ENCODE measurements around the gene STK32B.
A peak's percentile ranks its signal among the peaks of the same experiment; 100 is the strongest.
"Not testable (repeated sequence)": the region's sequence is repeated elsewhere in the genome, so short reads cannot be mapped to it uniquely, and the experiment has no call there.

The STK32B gene

DNA sequence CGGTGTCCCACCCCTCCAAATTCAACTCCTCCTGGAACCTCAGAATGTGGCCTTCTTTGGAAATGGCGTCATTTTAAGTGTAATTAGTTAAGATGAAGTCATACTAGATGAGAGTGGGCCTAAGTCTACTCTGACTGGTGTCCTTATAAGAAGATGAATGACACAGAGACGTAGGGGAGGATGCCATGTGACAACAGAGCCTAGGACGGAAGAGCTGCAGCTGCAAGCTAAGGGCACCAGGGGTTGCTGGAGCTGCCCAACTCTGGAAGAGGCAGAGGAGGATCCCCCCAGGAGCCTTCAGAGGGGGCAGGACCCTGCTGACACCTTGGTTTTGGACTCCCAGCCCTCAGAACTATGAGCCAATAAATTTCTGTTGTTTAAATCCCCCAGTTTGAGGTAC, 115.1 kb downstream of the STK32B start:
- H3K27ac Mint-ChIP-seq = no peak overlapping the region
- ATAC-seq (no peak), DNase-seq (no peak)
- H3K27me3 Mint-ChIP-seq = no peaks in the 10 kb centered on the region
- H3K9me3 Mint-ChIP-seq = peaks cover 0 to 8% of the 10 kb centered on the region in 2 donors
- no peak overlapping the region for H3K4me3 Mint-ChIP-seq
- H3K4me1 Mint-ChIP-seq = no peaks in the 10 kb centered on the region

DNA sequence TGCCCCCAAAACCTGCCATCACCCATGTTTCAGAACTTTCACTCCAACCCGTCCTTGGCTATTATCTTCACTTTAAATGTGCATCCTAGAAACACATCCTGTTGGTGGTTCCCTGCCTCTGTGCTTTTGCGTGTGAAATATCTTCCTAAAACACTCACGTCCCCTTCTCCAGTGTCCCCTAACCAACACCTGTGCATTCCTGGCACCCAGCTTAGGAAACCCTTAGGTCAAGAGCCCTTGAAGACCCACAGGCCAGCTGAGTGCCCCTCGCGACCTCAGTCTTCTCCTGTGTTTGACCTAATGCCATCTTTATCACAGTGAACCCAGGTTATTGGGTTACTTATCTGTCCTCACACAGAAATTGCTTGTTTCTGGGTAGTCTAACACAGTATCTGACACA, 117.6 kb downstream of the STK32B start:
- Mint-ChIP-seq H3K4me3 (no peak overlapping the region), H3K27ac (no peak overlapping the region), H3K9me3 (peaks cover 0 to 8% of the 10 kb centered on the region in 2 donors), H3K27me3 (no peaks in the 10 kb centered on the region), H3K4me1 (no peaks in the 10 kb centered on the region)
- ATAC-seq (no peak), DNase-seq (no peak)

DNA sequence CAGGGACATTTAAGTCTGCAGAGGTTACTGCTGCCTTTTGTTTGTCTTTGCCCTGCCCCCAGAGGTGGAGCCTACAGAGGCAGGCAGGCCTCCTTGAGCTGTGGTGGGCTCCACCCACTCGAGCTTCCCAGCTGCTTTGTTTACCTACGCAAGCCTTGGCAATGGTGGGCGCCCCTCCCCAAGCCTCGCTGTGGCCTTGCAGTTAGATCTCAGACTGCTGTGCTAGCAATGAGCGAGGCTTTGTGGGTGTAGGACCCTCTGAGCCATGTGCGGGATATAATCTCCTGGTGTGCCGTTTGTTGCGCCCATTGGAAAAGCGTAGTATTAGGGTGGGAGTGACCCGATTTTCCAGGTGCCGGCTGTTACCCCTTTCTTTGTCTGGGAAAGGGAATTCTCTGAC, 124.6 kb downstream of the STK32B start:
- H3K4me1 Mint-ChIP-seq = not testable (repeated sequence)

DNA sequence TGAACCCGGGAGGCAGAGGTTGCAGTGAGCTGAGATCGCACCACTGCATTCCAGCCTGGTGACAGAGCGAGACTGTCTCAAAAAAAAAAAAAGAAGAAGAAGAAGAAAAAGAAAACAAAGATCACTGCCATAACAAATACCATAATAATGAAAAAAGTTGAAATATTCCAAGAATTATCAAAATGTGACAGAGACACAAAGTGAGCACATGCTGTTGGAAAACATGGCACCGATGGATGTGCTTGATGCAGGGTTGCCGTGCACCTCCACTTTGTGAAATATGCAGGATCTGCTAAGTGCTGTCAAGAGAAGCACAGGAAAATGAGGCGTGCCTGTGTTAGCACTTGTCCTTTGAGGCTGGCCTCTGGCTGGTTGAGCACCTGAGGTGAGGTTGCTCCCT, 133.3 kb downstream of the STK32B start:
- DNase-seq = no peak
- Mint-ChIP-seq H3K9me3 (no peaks in the 10 kb centered on the region), H3K4me3 (no peak overlapping the region), H3K27me3 (peaks cover 11% of the 10 kb centered on the region), H3K4me1 (no peaks in the 10 kb centered on the region), H3K27ac (no peak overlapping the region)
- no peak for ATAC-seq

More for the DNA sequence above, 124.6 kb downstream of the STK32B start:
- H3K27me3 Mint-ChIP-seq, H3K9me3 Mint-ChIP-seq, ATAC-seq, H3K4me3 Mint-ChIP-seq, DNase-seq, H3K27ac Mint-ChIP-seq: not testable (repeated sequence)

DNA sequence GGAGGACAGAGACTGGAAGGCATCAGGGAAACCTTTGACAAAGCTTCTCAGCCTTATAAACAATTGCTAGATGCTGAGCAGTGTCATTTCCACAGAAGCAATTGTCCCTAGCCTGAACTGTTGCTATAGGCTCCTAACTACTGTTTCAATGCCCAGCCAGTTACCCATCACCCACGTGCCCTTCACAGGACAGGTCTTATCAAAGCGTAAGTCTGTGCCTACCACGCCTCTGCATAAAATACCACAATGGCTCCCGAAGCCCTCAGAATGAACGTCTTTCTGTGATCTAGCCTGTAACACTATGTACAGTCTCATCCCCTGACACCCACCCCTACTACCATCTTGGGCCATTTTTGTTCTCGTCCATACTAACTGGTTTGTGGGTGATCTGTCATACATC, 134.3 kb downstream of the STK32B start:
- DNase-seq (no peak), ATAC-seq (no peak)
- Mint-ChIP-seq H3K9me3 (no peaks in the 10 kb centered on the region), H3K27ac (no peak overlapping the region), H3K27me3 (peaks cover 11% of the 10 kb centered on the region), H3K4me3 (no peak overlapping the region), H3K4me1 (no peaks in the 10 kb centered on the region)

DNA sequence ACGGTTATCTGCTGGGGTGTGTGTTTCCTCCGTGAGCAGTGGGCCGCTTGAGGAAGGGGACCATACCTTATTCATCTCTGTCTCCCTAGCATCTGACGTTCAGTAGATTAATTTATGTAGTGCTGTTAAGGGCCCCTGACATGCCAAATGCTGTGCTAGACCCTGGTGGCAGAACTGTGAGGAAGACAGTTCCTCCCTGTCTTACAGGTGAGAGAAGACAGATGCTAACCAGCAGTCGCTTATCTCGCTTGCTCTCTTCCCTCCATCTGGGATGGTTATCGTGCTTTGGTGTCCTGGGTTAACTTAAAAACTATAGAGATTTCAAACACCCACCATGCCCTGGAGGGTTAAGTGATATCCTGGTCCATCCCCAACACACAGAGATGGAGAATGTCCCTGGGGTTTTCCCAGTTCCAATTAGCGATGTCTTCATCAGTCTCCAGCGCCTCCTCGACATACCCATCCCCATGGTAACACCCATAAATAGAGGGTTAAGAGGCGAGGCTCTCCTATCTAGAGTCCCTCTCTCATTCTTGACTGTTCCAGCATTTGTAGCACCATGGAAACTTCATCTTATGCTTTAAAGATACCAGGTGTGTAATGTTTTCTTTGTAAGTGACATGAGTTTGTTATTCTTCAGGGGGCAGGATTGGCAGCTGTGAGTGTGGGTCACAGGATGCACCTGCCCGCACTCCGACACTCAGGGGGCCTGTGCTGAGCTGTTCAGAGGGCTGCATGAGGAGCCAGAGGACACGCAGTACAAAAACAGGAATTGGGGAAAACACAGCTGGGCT, 135.2 kb downstream of the STK32B start:
- ATAC-seq (peak; percentile 23), DNase-seq (no peak)
- no peaks in the 10 kb centered on the region for H3K9me3 Mint-ChIP-seq
- H3K4me1 Mint-ChIP-seq = no peaks in the 10 kb centered on the region
- no peak overlapping the region for H3K4me3 Mint-ChIP-seq
- H3K27me3 Mint-ChIP-seq = peaks cover 11% of the 10 kb centered on the region
- peak overlapping the region in 1 of 2 donors; percentile 80 for H3K27ac Mint-ChIP-seq

DNA sequence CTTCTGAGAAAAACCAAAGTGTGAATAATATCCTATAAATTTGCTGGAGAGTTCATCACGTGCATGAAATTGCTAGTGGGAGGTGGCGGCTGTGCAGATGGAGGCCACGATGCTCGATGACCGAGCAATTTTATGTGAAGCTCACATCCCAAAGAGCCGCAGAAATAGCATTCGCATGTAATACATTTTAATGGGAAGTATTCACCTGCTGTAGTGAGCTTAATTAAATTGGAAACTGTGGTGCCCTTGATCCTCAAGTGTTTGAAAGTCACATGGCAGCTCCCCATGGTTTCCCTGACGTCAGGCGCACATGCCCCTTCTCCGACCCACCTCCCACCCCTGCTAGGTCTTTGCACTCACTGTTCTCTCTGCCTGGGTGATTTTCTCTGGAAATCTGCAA, 136.8 kb downstream of the STK32B start:
- Mint-ChIP-seq H3K27me3 (peaks cover 11% of the 10 kb centered on the region), H3K27ac (peak overlapping the region in 1 of 2 donors; percentile 5), H3K4me3 (no peak overlapping the region)

DNA sequence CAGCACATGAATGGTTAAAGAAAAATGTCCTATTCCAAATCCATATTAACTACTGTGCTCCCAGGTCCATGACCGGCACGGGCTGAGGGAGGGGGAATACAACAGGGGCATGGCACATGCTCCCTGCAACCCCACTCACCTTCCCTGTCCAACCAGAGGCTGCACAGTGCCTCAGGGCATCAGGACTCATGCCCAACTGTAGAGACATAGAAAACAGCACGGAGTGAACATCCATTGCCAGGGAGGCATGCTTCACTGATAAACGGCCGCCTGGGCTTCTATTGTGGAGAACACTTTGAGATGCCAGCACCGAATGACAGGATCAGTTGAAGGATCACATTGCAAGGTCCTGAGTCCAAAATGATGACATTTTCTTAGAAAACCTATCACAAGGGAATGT, 140.6 kb downstream of the STK32B start:
- DNase-seq (no peak), ATAC-seq (no peak)
- Mint-ChIP-seq H3K27ac (no peak overlapping the region), H3K4me1 (no peaks in the 10 kb centered on the region), H3K4me3 (no peak overlapping the region), H3K27me3 (peaks cover 6% of the 10 kb centered on the region), H3K9me3 (no peaks in the 10 kb centered on the region)

More for the DNA sequence above, 136.8 kb downstream of the STK32B start:
- DNase-seq (no peak), ATAC-seq (no peak)
- H3K9me3 Mint-ChIP-seq = no peaks in the 10 kb centered on the region
- no peaks in the 10 kb centered on the region for H3K4me1 Mint-ChIP-seq

DNA sequence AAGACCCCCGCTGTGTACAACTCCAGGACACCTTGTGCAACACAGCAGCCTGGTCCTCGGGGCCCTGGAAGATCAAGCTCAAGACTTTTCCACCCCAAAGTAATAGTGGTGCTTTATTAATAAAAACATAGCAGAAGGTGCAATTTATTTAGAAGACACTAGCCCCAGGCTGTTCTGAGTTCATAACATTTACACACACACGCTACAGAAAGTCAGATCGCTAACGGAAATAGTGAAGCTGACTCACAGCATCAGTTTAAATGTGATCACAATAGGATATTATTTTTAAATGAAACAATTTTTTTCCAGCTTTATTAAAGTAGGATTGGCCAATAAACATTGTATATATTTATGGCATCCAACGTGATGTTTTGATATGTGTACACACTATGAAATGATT, 141.0 kb downstream of the STK32B start:
- no peaks in the 10 kb centered on the region for H3K9me3 Mint-ChIP-seq
- H3K27ac Mint-ChIP-seq = no peak overlapping the region
- DNase-seq (no peak), ATAC-seq (no peak)
- no peak overlapping the region for H3K4me3 Mint-ChIP-seq
- H3K4me1 Mint-ChIP-seq = no peaks in the 10 kb centered on the region
- peaks cover 2% of the 10 kb centered on the region for H3K27me3 Mint-ChIP-seq

DNA sequence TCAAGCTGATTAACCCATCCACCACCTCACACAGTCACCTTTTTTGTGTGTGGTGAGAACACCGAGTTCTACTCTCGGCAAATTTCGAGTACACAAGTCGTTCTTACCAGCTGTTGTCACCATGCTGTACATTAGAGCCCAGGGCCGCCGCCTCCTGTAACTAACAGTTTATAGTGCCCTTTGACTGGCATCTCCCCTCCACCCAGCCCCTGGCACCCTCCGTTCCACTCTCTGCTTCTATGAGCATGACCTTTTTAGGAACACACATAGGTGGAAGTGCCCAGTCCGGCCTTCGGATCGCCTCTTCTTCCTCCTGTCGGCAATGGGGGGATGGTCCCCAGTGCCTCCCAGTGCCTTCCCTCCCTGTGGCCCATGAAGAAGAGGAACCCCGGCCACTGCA, 141.4 kb downstream of the STK32B start:
- Mint-ChIP-seq H3K9me3 (no peaks in the 10 kb centered on the region), H3K4me3 (no peak overlapping the region), H3K4me1 (no peaks in the 10 kb centered on the region), H3K27ac (peak overlapping the region in 1 of 2 donors; percentile 30), H3K27me3 (no peaks in the 10 kb centered on the region)
- no peak for DNase-seq
- ATAC-seq = no peak

DNA sequence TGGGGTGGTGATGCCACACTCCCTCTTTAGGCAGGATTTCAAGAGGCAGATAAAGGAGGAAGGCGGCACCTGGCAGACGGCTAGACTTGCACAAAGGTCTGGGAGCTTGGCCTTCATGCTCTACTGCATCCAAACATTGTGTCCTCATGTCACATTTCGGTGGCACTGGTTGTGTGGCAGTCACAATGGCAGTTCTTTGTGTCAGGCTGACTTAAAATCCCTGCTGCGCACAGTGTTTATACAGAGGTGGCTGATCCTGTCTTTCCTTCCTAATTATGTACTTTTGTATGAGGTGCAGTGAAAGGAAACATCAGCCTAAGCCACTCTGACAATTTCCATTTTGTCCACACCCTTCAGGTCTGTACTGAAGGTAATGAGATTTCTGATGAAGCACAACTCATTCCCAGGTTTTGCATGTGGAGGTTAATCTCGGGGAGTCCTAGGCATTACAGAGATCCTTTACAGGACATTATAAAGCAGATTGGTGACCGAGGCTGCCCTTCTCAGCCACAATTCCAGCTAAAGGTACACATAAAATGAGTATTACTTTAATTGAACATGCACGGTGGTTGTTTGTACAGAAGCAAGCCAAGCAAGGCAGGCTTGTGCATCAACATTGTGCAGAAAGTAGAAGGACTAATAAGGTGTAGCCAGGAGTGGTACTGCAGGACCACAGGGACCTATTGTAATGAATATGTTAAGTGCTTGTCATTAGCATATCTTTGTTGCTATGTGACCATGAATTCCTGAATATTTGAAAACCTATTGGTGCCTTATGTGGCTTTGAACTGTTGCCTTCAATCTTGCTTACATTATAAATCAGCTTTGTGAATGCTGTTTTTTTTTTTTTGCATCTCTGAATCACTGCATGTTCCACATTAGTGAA, 147.6 kb downstream of the STK32B start:
- peaks cover 6 to 9% of the 10 kb centered on the region in 2 donors for H3K9me3 Mint-ChIP-seq
- no peaks in the 10 kb centered on the region for H3K27me3 Mint-ChIP-seq
- no peak for ATAC-seq
- H3K27ac Mint-ChIP-seq = no peak overlapping the region
- DNase-seq = no peak
- H3K4me1 Mint-ChIP-seq = no peaks in the 10 kb centered on the region
- no peak overlapping the region for H3K4me3 Mint-ChIP-seq

DNA sequence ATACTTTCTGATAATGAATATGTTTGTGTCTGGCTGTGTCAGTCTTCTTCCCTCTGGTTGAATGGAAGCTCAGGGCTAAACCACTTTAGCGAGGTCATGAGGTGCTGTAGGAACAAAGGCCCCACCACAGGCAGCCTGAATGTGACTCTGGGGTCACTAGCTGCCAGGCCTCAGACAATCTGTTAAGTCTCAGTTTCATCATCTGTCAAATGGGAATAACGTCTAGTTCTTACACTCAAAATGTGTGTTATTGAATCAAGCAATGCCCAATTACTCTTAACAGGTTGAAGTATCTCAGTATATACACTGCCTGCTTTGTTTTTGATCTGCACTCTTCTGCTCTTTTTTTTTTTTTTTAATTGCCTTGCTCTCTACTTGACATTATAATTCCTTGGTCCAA, 148.6 kb downstream of the STK32B start:
- DNase-seq = no peak
- Mint-ChIP-seq H3K9me3 (peaks cover 9 to 14% of the 10 kb centered on the region in 2 donors), H3K27ac (no peak overlapping the region), H3K27me3 (no peaks in the 10 kb centered on the region), H3K4me3 (no peak overlapping the region), H3K4me1 (no peaks in the 10 kb centered on the region)
- ATAC-seq = no peak

DNA sequence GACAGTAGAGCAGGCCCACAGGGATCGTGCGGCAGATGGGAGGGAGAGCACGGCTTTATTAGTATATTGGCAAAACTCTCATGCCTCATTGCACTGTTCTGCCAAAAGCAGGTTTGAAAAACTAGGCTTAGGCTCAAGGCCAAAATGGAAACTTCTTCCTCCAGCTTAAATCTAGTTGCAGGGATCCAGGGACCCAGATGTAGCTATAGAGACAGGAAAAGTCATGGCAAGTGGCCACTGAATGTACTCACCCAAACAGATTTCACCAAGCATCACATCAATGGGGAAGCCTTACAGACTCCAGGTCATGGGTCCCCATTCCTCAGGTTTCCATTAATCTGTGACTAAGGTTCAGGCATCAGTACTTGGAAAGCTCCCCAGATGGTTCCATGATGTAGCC, 149.2 kb downstream of the STK32B start:
- H3K9me3 Mint-ChIP-seq = peaks cover 9 to 20% of the 10 kb centered on the region in 2 donors
- no peaks in the 10 kb centered on the region for H3K27me3 Mint-ChIP-seq
- DNase-seq (no peak), ATAC-seq (no peak)
- H3K4me3 Mint-ChIP-seq = no peak overlapping the region
- no peak overlapping the region for H3K27ac Mint-ChIP-seq
- H3K4me1 Mint-ChIP-seq = no peaks in the 10 kb centered on the region

DNA sequence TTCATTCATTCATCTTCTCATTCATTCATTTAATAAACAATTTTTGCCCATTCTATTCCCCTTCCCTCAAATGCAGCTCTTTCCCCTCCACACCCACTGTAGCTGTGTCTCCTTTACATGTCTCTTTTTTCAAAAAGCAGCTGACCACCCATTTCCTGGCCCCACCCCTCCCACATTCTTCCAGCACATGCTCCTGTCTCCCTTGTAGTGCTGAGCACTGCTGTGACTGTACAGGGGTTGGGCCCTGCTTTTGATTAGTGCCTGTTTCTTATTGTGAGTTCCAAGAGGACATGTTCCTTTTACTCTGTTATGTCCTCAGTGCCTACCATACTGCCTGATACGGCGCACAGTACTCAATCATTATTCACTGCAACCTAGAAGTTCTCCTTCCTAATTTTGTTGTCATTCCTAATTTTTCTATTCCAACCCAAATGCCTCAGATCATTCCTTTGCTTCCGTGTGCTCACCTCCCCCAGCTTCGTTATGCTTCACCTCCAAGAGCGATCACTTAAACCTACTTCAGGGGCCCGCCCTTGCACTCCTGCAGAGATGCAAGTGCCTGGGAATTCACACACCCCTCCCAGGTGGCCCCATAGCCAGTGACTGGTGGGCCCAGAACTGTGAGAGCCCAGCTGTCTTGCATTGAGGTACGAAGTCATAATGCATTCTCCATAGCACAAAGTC, 152.2 kb downstream of the STK32B start:
- H3K4me3 Mint-ChIP-seq = no peak overlapping the region
- ATAC-seq (no peak), DNase-seq (no peak)
- no peaks in the 10 kb centered on the region for H3K27me3 Mint-ChIP-seq
- no peaks in the 10 kb centered on the region for H3K4me1 Mint-ChIP-seq
- peaks cover 9 to 29% of the 10 kb centered on the region in 2 donors for H3K9me3 Mint-ChIP-seq
- H3K27ac Mint-ChIP-seq = no peak overlapping the region

DNA sequence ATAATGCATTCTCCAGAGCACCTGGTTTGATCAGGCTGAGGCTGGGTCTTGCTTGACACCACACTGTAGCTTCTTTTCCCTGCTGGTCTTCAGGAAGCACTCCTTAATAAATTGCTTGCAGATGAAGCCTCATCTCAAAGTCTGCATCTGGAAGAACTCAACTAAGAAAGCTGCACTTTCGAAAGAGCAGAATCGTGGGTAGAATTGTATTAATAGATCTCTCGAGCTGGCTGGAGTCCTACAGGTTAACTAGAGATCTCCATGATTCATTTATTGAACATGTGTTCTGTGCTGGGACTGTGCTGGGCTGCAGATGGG, 152.7 kb downstream of the STK32B start:
- ATAC-seq (no peak), DNase-seq (no peak)
- no peaks in the 10 kb centered on the region for H3K27me3 Mint-ChIP-seq
- H3K9me3 Mint-ChIP-seq = peaks cover 9 to 29% of the 10 kb centered on the region in 2 donors
- H3K27ac Mint-ChIP-seq = no peak overlapping the region
- no peak overlapping the region for H3K4me3 Mint-ChIP-seq
- no peaks in the 10 kb centered on the region for H3K4me1 Mint-ChIP-seq

DNA sequence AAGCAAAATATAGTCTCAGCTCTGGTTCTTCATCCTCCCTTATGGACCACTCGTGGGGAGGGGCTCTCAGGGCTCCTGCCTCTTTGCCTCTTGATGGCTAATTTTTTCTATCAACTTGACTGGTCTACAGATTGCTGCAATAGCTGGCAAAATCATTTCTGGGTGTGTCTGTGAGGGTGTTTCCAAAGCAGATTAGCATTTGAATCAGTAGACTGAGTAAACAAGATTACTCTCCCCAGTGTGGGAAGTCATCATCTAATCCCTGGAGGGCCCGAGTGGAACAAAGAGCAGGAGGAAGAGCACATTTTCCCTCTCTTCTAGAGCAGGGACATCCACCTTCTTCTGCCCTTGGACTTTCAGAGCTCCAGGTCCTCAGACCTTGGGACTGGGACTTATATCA, 153.5 kb downstream of the STK32B start:
- H3K9me3 Mint-ChIP-seq = peaks cover 9 to 29% of the 10 kb centered on the region in 2 donors
- H3K4me3 Mint-ChIP-seq = no peak overlapping the region
- H3K27ac Mint-ChIP-seq = no peak overlapping the region
- no peaks in the 10 kb centered on the region for H3K4me1 Mint-ChIP-seq
- ATAC-seq = no peak
- DNase-seq = no peak
- no peaks in the 10 kb centered on the region for H3K27me3 Mint-ChIP-seq

Data from stimulated activated naive CD8-positive, alpha-beta T cell treated with anti-CD3 and anti-CD28 coated beads, Interleukin-15, amount 100 ng/mL, for 72 hours (primary cell).